Spleen (tissue), 13 donors: ENCODE measurements around the gene GNG11. TPM values are rescaled to one million over a fixed set of nuclear protein-coding genes. Genes with fewer than 3 reads are reported as not detected.

Source experiments
- DNase-seq: peaks from one replicate; pipeline ENCODE4 v3.0.0-alpha.2; 2020
- H3K27ac ChIP-seq, 8 donors: fragments of 200-600 bp; sonication (generic) in 7 of 8; 1 replicate in 4 of 8; 2 replicates in 4 of 8; pipeline versions ENCODE4 v1.5.0 to v1.8.0; 2016 to 2021; ENCODE audit warnings: inconsistent platforms in 4 of 8, mild to moderate bottlenecking in 4 of 8, moderate library complexity in 1 of 8
- H3K27me3 ChIP-seq, 7 donors: fragments of 200-600 bp; sonication (generic) in 6 of 7; replicated peaks in 1 of 7; 1 replicate in 4 of 7; 2 replicates in 3 of 7; pipeline versions ENCODE4 v1.5.0 to v1.8.0; 2016 to 2021; ENCODE audit warnings: inconsistent platforms in 3 of 7, mild to moderate bottlenecking in 1 of 7
- H3K36me3 ChIP-seq, 6 donors: fragments of 200-600 bp; sonication (generic) in 5 of 6; 1 replicate in 4 of 6; 2 replicates in 2 of 6; pipeline versions ENCODE4 v1.5.0 to v1.8.0; 2016 to 2021; ENCODE audit warnings: inconsistent platforms in 2 of 6
- H3K4me1 ChIP-seq, 6 donors: fragments of 200-600 bp; sonication (generic) in 5 of 6; 1 replicate in 3 of 6; 2 replicates in 3 of 6; pipeline versions ENCODE4 v1.5.0 to v1.8.0; 2016 to 2021; ENCODE audit warnings: inconsistent platforms in 3 of 6
- H3K4me3 ChIP-seq, 8 donors: fragments of 200-600 bp; sonication (generic) in 7 of 8; 1 replicate in 4 of 8; 2 replicates in 4 of 8; pipeline versions ENCODE4 v1.5.0 to v1.8.0; 2016 to 2021; ENCODE audit warnings: inconsistent platforms in 4 of 8, mild to moderate bottlenecking in 4 of 8, moderate library complexity in 2 of 8
- H3K9me3 ChIP-seq, 8 donors: fragments of 200-600 bp; sonication (generic) in 7 of 8; 1 replicate in 4 of 8; 2 replicates in 4 of 8; pipeline versions ENCODE4 v1.5.0 to v1.8.0; 2016 to 2021; ENCODE audit warnings: inconsistent platforms in 4 of 8
- CTCF ChIP-seq, 11 experiments: fragments of 200-600 bp in 7 of 11; fragments of 450-650 bp in 4 of 11; sonication (generic) in 4 of 11; IDR thresholded peaks in 8 of 11; conservative IDR thresholded peaks in 3 of 11; 1 replicate in 7 of 11; 2 replicates in 4 of 11; pipeline versions ENCODE4 v1.4.0 to v1.8.0; 2016 to 2021; ENCODE audit warnings: antibody characterized with exemption in 11 of 11, inconsistent platforms in 4 of 11, mild to moderate bottlenecking in 1 of 11
- POLR2A ChIP-seq, 3 donors: fragments of 450-650 bp; IDR thresholded peaks; one replicate each; pipeline ENCODE4 v1.5.1; 2017; ENCODE audit warnings: antibody characterized with exemption in 3 of 3, mild to moderate bottlenecking in 1 of 3
- POLR2AphosphoS5 ChIP-seq, 3 donors: sonication (generic); formaldehyde crosslinking; IDR thresholded peaks; one replicate each; pipeline ENCODE4 v1.5.1; 2017; ENCODE audit warnings: antibody characterized with exemption in 3 of 3
- WGBS, 5 donors: extraction: QIAGEN DNeasy Blood & Tissue Kit in 3 of 5; methylation state at CpG; one replicate each; pipeline versions ENCODE4 v1.1.5 to v1.1.7; 2013 to 2018; 5-methylcytosine and 5-hydroxymethylcytosine counted together
- intact Hi-C: fragments of 100-400 bp; cut with DNase I; formaldehyde crosslinking; loops from one replicate; pipeline ENCODE4 v1.15.0; 2023; ENCODE audit warnings: low total_unique reads
- long read RNA-seq, 2 donors: transcript quantifications; one replicate each; lab custom pipeline, GENCODE V29; 2026
- polyA plus RNA-seq, 3 donors: library from polyadenylated mRNA; stranded (reverse); fragments of 200-250 nt; gene quantifications; one replicate each; pipeline ENCODE4 v1.2.1, GENCODE V29; 2013
- total RNA-seq, 7 donors: library from RNA; depleted of rRNA in 3 of 7; stranded (reverse); fragments of >200 nt in 3 of 7; fragmentation: NEBNext Ultra II Directional in 4 of 7; extraction: Animal tissue kit (Norgen Biotek cat#: 25700) in 4 of 7; gene quantifications; one replicate each; pipeline versions ENCODE4 v1.1.0 to v1.2.1, GENCODE V29; 2016 to 2021
- donor health status: healthy with polysubstance abuse.
- donor health status: DM: no; HTN: no; CAD: no; lungs with moderate emphysema.
- donor health status: DM: no; HTN: no; CAD: no.
- donor health status: Bipolar disorder and iron deficiency.
- donor health status: healthy.
- donor health status: DM: no; HTN: no; CAD: no.
- donor health status: DM: yes; HTN: yes; CAD: no.

Gene GNG11
- total RNA-seq (10 to 100 TPM; 15.5 to 46.6 (median 32.2) TPM), polyA plus RNA-seq (10 to 100 TPM; 36.0 to 97.3 (median 38.0) TPM)
- long read RNA-seq, donor 1, transcript GNG11-201 (2 exons, 3,055 nt) = major isoform, 227 of 246 reads
- long read RNA-seq, donor 1, partial matches to known transcripts = 19 of 246 reads
- long read RNA-seq, donor 1, other reads (novel, unspliced or antisense) = 0 of 246 reads
- long read RNA-seq, donor 2, transcript GNG11-201 (2 exons, 3,055 nt) = major isoform, 129 of 129 reads
- long read RNA-seq, donor 2, partial matches to known transcripts = 0 of 129 reads
- long read RNA-seq, donor 2, other reads (novel, unspliced or antisense) = 0 of 129 reads

- 1 to 5% (median 2%) methylated on average over 38 to 39 of the region's 39 CpGs for WGBS, 5 donors
These were observed at the start of gene GNG11 for GRCh38 chr7:93921607-93922566. Gene GNG11, plus strand, starts transcription at chr7:93921735. Its CDS starts 403 bp downstream, at chr7:93922138.

GRCh38 chr7:93873998-93874574 lies 47.4 kb upstream of the GNG11 start:
- 71 to 90% (median 79%) methylated on average over 1 of the region's 1 CpG for WGBS, 5 donors
- no peaks in the 10 kb centered on the region for H3K36me3 ChIP-seq
- no peak overlapping the region for H3K4me3 ChIP-seq
- H3K4me1 ChIP-seq = no peaks in the 10 kb centered on the region
- TF ChIP-seq POLR2A (IDR thresholded peaks at IDR 0.05) = no peak
- no peak for TF ChIP-seq POLR2AphosphoS5 (IDR thresholded peaks at IDR 0.05)
- TF ChIP-seq CTCF (IDR thresholded peaks at IDR 0.05 in 8 of 11, conservative IDR thresholded peaks at IDR 0.05 in 3 of 11) = no peak
- H3K27me3 ChIP-seq = no peaks in the 10 kb centered on the region
- peaks cover 0 to 16% (median 4%) of the 10 kb centered on the region in 8 donors for H3K9me3 ChIP-seq
- no peak overlapping the region for H3K27ac ChIP-seq
- intact Hi-C loops = no loop called here
- DNase-seq = no peak

More at GRCh38 chr7:93921607-93922566, at the start of gene GNG11:
- intact Hi-C loops = loop anchor here (10.0 kb wide), 1 partner anchor 83 kb away; the partner anchor contains the start of gene BET1
- H3K27ac ChIP-seq = peak within 1 kb of the TSS; percentile 55 to 90 (median 87)
- H3K9me3 ChIP-seq = no peaks in the 10 kb centered on the region
- peak; percentile 66 to 87 (median 86) for TF ChIP-seq POLR2AphosphoS5 (IDR thresholded peaks at IDR 0.05)
- TF ChIP-seq POLR2A (IDR thresholded peaks at IDR 0.05) = no peak
- peaks cover 0 to 28% (median 2%) of the 10 kb centered on the region in 6 donors for H3K4me1 ChIP-seq
- peak; percentile 90 for DNase-seq
- H3K4me3 ChIP-seq = peak within 1 kb of the TSS; percentile 30 to 71 (median 46)
- peaks cover 0 to 10% (median 0%) of the 10 kb centered on the region in 6 donors for H3K36me3 ChIP-seq
- peaks cover 0 to 21% (median 0%) of the 10 kb centered on the region in 7 donors for H3K27me3 ChIP-seq

- Histone ChIP-seq H3K4me1 (no peaks in the 10 kb centered on the region), H3K27me3 (no peaks in the 10 kb centered on the region), H3K36me3 (no peaks in the 10 kb centered on the region), H3K4me3 (no peak overlapping the region), H3K27ac (no peak overlapping the region), H3K9me3 (peaks cover 0 to 26% (median 14%) of the 10 kb centered on the region in 8 donors)
- 71 to 90% (median 81%) methylated on average over 3 of the region's 3 CpGs for WGBS, 5 donors
- DNase-seq = no peak
- no peak for TF ChIP-seq POLR2A (IDR thresholded peaks at IDR 0.05)
- TF ChIP-seq POLR2AphosphoS5 (IDR thresholded peaks at IDR 0.05) = no peak
- TF ChIP-seq CTCF (IDR thresholded peaks at IDR 0.05 in 8 of 11, conservative IDR thresholded peaks at IDR 0.05 in 3 of 11) = no peak
- intact Hi-C loops = no loop called here
These were observed 43.8 kb upstream of the GNG11 start for GRCh38 chr7:93877742-93878141.

- TF ChIP-seq POLR2A (IDR thresholded peaks at IDR 0.05) (no peak), CTCF (IDR thresholded peaks at IDR 0.05 in 8 of 11, conservative IDR thresholded peaks at IDR 0.05 in 3 of 11) (no peak), POLR2AphosphoS5 (IDR thresholded peaks at IDR 0.05) (no peak)
- intact Hi-C loops = no loop called here
- Histone ChIP-seq H3K27me3 (no peaks in the 10 kb centered on the region), H3K36me3 (no peaks in the 10 kb centered on the region), H3K9me3 (peaks cover 0 to 17% (median 14%) of the 10 kb centered on the region in 8 donors), H3K27ac (no peak overlapping the region), H3K4me1 (no peaks in the 10 kb centered on the region), H3K4me3 (no peak overlapping the region)
- DNase-seq = no peak
These were observed 42.2 kb upstream of the GNG11 start for GRCh38 chr7:93879356-93879755.
